HepG2 (cell line): ENCODE data around the gene RBCK1. TPM values are rescaled to one million over a fixed set of nuclear protein-coding genes. Genes with fewer than 3 reads are reported as not detected.

ENCODE experiments used
- GATAD2A ChIP-seq: IDR thresholded peaks from 2 replicates; pipeline ENCODE4 v1.6.1; 2016
- GFI1 ChIP-seq: sonication (generic); formaldehyde crosslinking; IDR thresholded peaks from 2 replicates; pipeline ENCODE4 v1.5.0; 2020; ENCODE audit warnings: missing genetic modification reagents, mild to moderate bottlenecking, borderline replicate concordance
- GMEB1 ChIP-seq: sonication (generic); formaldehyde crosslinking; IDR thresholded peaks from 2 replicates; pipeline ENCODE4 v1.5.1; 2020; ENCODE audit warnings: missing genetic modification reagents, mild to moderate bottlenecking, borderline replicate concordance
- GTF2F1 ChIP-seq: fragments of 150-350 bp; IDR thresholded peaks from 2 replicates; pipeline ENCODE4 v1.6.1; 2014; ENCODE audit warnings: low read length
- HOXD1 ChIP-seq: sonication (generic); formaldehyde crosslinking; IDR thresholded peaks from 2 replicates; pipeline ENCODE4 v1.5.0; 2020; ENCODE audit warnings: missing genetic modification reagents
- IRF9 ChIP-seq: sonication (generic); formaldehyde crosslinking; IDR thresholded peaks from 2 replicates; pipeline ENCODE4 v1.8.0; 2022; ENCODE audit warnings: missing genetic modification reagents, mild to moderate bottlenecking, borderline replicate concordance
- KDM2A ChIP-seq: sonication (generic); formaldehyde crosslinking; IDR thresholded peaks from 2 replicates; pipeline ENCODE4 v1.4.0; 2020; ENCODE audit warnings: low read depth, missing genetic modification reagents, borderline replicate concordance
- KDM3A ChIP-seq: IDR thresholded peaks from 2 replicates; pipeline ENCODE4 v1.6.1; 2018; ENCODE audit warnings: low read depth, missing compliant biosample characterization
- MED1 ChIP-seq: sonication (generic); formaldehyde crosslinking; IDR thresholded peaks from 2 replicates; pipeline ENCODE4 v1.4.0; 2020; ENCODE audit warnings: missing genetic modification reagents
- MTERF4 ChIP-seq: sonication (generic); formaldehyde crosslinking; IDR thresholded peaks from 2 replicates; pipeline ENCODE4 v1.8.0; 2023; ENCODE audit warnings: mild to moderate bottlenecking, missing genetic modification reagents
- NBN ChIP-seq: fragments of 450-650 bp; conservative IDR thresholded peaks from 2 replicates; pipeline ENCODE4 v1.6.1; 2017
- PRPF4 ChIP-seq: fragments of 200-400 bp; formaldehyde crosslinking; IDR thresholded peaks from 2 replicates; pipeline ENCODE4 v1.6.1; 2016; ENCODE audit warnings: low read length, low read depth; ENCODE audit not compliant: poor library complexity, severe bottlenecking
- TCF12 ChIP-seq, 2 experiments: fragments of 450-650 bp in 1 of 2; sonication (generic) in 1 of 2; formaldehyde crosslinking in 1 of 2; IDR thresholded peaks; 2 replicates each; pipeline versions ENCODE4 v1.6.1 to v1.8.0; 2017 to 2022; ENCODE audit warnings: antibody characterized with exemption in 1 of 2, mild to moderate bottlenecking in 1 of 2, missing genetic modification reagents in 1 of 2, moderate library complexity in 1 of 2
- TEF ChIP-seq: sonication (generic); formaldehyde crosslinking; IDR thresholded peaks from 2 replicates; pipeline ENCODE4 v1.5.0; 2020; ENCODE audit warnings: missing genetic modification reagents
- ZNF282 ChIP-seq: fragments of 450-650 bp; IDR thresholded peaks from 2 replicates; pipeline ENCODE4 v1.6.1; 2018; ENCODE audit not compliant: partially characterized antibody
- ZNF296 ChIP-seq: sonication (generic); formaldehyde crosslinking; conservative IDR thresholded peaks from 2 replicates; pipeline ENCODE4 v1.5.0; 2020; ENCODE audit warnings: mild to moderate bottlenecking, missing genetic modification reagents
- ZNF331 ChIP-seq: sonication (generic); formaldehyde crosslinking; IDR thresholded peaks from 2 replicates; pipeline ENCODE4 v1.4.0; 2020; ENCODE audit warnings: missing genetic modification reagents
- ZNF549 ChIP-seq: sonication (generic); formaldehyde crosslinking; IDR thresholded peaks from 2 replicates; pipeline ENCODE4 v1.5.0; 2020; ENCODE audit warnings: missing genetic modification reagents
- ZNF550 ChIP-seq: sonication (generic); formaldehyde crosslinking; IDR thresholded peaks from 2 replicates; pipeline ENCODE4 v1.4.0; 2020; ENCODE audit warnings: mild to moderate bottlenecking, missing genetic modification reagents, borderline replicate concordance
- ZNF687 ChIP-seq: sonication (generic); formaldehyde crosslinking; IDR thresholded peaks from 2 replicates; pipeline ENCODE4 v1.5.1; 2020; ENCODE audit warnings: mild to moderate bottlenecking, missing genetic modification reagents, moderate library complexity
- ZNF775 ChIP-seq: sonication (generic); formaldehyde crosslinking; IDR thresholded peaks from 2 replicates; pipeline ENCODE4 v1.4.0; 2020; ENCODE audit warnings: missing genetic modification reagents, mild to moderate bottlenecking, moderate library complexity, borderline replicate concordance
- polyA plus RNA-seq, 8 experiments: library from polyadenylated mRNA; depleted of rRNA in 3 of 8; stranded (reverse) in 7 of 8; unstranded in 1 of 8; fragments of >200 nt; fragmentation: Illumina TruSeq in 4 of 8; extraction: Trizol in 4 of 8; gene quantifications; 2 replicates each; pipeline versions ENCODE4 v1.2.1 to v1.2.3, GENCODE V29; 2011 to 2016; ENCODE audit warnings: low read depth in 4 of 8, missing spikeins in 1 of 8, mixed read lengths in 1 of 8; ENCODE audit not compliant: insufficient read depth in 1 of 8
- total RNA-seq, 5 experiments: library from RNA; depleted of rRNA; stranded (reverse); fragments of >200 nt; fragmentation: Illumina TruSeq; extraction: Trizol; gene quantifications; 2 replicates each; pipeline ENCODE4 v1.2.3, GENCODE V29; 2016; ENCODE audit warnings: low read depth in 1 of 5

RBCK1 gene
- total and polyA plus RNA-seq, 2 of the 13 experiments (the other 11 are each of a cell fraction or from before 2014, with no cell fraction given), result 149 to 215 TPM

GRCh38 chr20:366041-366718, 41.9 kb upstream of the RBCK1 start (continued):
- TF ChIP-seq IRF9 (CRISPR knock-in tag), result no peak
- peak; percentile 51 for TF ChIP-seq MED1 (CRISPR knock-in tag)
- no peak for TF ChIP-seq NBN
- no peak for TF ChIP-seq ZNF296 (CRISPR knock-in tag)
- TF ChIP-seq TEF (CRISPR knock-in tag), result no peak
- no peak for TF ChIP-seq ZNF550 (CRISPR knock-in tag)
- TF ChIP-seq ZNF282, result no peak
- peak; percentile 48 for TF ChIP-seq ZNF687
- TF ChIP-seq ZNF549, result no peak
- no peak for TF ChIP-seq GFI1
- TF ChIP-seq HOXD1, result no peak
- TF ChIP-seq GMEB1 (CRISPR knock-in tag), result no peak
- no peak for TF ChIP-seq KDM2A
- no peak for TF ChIP-seq ZNF775 (CRISPR knock-in tag)
- TF ChIP-seq ZNF331 (CRISPR knock-in tag), result no peak
- TF ChIP-seq GTF2F1, result no peak
- no peak for TF ChIP-seq MTERF4 (CRISPR knock-in tag)
- TF ChIP-seq TCF12 (IDR thresholded peaks at IDR 0.05), result no peak
- no peak for TF ChIP-seq TCF12 (CRISPR knock-in tag; IDR thresholded peaks at IDR 0.05)
- peak; percentile 74 for TF ChIP-seq PRPF4
- peak; percentile 40 for TF ChIP-seq GATAD2A (CRISPR knock-in tag)
- no peak for TF ChIP-seq KDM3A (CRISPR knock-in tag)
